ENCODE results near the gene TIGD1.
A peak's percentile ranks its signal among the peaks of the same experiment; 100 is the strongest.
"Not testable (repeated sequence)": the region's sequence is repeated elsewhere in the genome, so short reads cannot be mapped to it uniquely, and the experiment has no call there.

The TIGD1 gene

GRCh38 chr2:232550354-232551249, at the start of gene TIGD1, which contains the start of gene EIF4E2:
TSS of gene TIGD1 (minus strand) at chr2:232550557. CDS start at chr2:232549882, 675 bp downstream.
TSS of gene EIF4E2 (plus strand) at chr2:232550689. CDS start at chr2:232550725, 36 bp downstream.
- DNase-seq: peak; percentile 92

GRCh38 chr2:232598293-232598692, 47.9 kb upstream of the TIGD1 start:
- DNase-seq: no peak

GRCh38 chr2:232597362-232598079, 47.2 kb upstream of the TIGD1 start:
- DNase-seq: no peak

- no peak for DNase-seq
Measured at GRCh38 chr2:232593982-232594381, 43.6 kb upstream of the TIGD1 start.

- no peak for DNase-seq
Measured at GRCh38 chr2:232592772-232593395, 42.5 kb upstream of the TIGD1 start.

DNA sequence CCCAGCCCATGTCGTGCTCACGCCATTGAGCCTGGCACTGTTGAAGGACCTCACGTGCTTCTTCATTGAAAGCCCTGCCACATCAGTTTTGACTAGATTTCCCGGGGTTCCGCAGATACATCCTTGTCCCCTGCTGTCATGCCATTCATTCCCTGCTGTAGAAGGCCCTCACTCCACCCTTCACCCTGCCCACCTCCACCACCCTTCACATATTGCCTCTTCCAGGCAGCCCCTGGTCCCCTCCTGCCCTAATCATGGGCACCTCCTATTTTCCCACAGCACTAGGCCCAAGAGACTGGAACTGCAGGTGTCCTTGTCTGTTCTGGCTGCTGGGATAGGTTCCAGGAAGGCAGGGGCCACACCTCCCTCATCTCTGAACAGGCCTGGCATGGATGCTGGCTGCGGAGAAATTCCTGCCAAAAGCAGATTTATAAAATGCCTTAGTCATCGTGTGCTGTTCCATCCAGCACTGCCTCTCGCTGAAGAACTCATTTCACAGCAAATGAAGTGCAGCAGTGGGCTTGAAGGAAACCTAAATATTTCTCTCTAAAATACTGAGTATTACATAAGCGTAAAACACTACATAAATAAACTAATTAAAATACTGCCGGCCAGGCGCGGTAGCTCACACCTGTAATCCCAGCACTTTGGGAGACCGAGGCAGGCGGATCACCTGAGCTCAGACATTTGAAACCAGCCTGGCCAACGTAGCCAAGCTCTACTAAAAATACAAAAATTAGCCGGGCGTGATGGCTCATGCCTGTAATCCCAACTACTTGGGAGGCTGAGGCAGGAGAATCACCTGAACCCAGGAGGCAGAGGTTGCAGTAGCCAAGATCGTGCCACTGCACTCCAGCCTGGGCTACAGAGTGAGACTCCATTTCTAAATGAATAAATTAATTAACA, 38.6 kb upstream of the TIGD1 start:
- peak; percentile 19 for DNase-seq

DNA sequence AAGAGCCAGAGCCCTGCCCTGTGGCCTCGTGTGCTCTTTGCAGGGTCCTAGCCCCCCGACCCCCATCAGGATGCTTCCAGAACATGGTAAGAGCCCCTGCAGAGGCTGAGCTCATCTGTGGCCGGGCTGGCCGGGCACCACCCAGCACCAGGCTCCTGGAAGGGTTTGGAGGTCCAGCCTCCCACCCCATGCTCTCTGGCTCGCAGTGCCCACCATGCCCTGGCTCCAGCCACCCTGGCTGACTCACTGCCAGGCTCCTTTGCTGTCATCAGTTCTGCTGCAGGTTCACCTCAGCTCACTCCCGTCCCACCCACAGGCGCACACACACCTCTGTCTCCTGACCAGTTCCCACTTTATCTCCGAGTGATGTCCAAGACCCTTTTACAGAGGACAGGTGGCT, 37.7 kb upstream of the TIGD1 start:
- no peak for DNase-seq

DNA sequence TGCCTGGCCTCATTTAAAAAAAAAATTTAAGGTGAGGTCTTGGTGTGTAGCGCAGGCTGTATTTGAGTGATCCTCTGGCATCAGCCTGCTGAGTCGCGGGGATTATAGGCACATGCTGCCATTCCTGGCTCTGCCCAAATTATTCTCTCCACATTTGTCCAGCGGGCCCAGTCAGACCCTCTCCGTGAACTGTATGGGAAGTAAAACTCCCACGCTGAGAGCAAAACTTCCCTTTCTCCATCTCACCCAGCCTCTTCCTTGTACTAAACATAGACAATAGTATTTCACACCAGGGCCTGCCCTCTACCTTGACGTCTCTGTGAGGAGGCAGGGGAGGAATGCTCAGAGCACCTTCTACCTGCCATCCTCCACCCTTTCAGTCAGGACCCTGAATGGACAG, 37.2 kb upstream of the TIGD1 start:
- no peak for DNase-seq

DNA sequence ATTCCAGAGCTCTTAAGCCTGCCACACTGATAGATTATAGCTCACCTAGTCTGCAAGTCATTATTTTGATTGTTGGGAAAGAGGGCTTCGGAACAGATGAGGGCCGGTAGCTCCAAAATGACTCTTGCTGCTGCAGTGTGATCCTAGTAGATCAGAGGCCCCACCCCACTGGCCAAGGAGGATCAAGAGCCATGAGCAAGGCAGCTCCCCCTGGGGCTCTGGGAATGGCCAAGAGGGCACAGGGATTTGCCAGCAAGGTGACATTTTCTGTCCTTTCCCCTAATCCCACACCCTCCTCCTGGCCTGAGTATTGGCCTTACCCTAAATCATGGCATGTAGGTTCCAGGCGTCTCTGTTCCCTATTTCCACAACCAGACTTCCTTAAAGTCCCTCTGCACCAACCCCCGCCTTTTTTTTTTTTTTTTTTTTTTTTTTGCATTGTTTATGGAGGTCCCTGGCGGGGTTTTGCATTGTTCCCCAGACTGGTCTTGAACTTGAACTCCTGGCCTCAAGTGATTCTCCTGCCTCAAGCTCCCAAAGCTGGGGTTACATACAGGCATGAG, 36.7 kb upstream of the TIGD1 start:
- DNase-seq: no peak

DNA sequence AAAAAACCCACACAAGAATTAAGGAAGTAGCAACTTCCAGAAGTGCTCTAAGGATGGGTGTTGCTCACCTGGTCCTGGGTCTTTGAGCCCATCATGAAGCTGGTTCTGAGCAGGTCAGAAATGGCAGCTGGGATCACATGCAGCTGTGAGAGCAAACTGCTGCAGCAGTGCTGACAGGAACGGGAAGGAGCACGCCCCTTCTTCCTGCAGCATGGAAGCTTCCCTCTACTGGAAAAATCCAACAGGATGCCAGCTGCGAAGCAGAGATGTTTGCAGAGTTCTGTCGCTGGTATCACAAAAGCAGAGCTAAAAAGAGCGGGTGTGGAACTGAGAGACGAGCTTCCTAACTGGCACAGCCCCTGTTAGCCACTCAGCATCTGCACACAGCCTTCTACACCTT, 33.9 kb upstream of the TIGD1 start:
- DNase-seq: no peak

DNA sequence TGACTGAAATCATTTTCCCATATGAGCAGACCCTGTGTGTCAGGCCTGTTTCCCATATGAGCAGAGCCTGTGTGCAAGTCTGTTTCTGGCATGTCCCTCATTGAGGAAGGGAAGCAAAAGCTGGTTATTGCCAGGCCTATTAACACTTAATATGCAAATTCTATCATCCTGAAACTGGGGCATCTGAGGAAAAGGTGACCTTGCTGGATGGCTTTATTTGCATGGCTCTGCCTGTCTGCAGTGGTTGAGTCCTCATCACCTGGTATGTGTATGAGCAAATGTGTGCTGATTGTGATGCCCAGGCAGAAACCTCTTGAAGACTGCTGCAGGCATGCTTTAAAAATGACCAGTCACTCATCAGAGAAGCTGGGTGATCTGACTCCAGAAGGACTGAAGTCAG, 31.4 kb upstream of the TIGD1 start:
- DNase-seq: no peak

DNA sequence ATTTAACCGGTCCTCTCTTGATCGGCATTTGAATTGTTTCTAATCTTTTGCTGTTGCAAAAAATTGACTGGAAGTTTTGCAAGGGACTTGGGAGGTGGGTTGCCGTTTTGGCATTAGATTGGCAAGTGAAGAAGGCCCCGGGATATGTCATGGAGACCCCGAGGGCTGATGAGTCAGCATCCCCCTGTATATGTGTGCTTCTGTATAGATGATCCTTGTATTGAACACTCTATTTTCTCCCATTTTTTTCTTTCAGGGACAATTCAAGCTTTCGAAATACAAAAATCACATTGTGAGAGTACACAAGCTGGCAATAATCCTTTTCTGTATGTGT, 30.3 kb upstream of the TIGD1 start:
- no peak for DNase-seq

DNA sequence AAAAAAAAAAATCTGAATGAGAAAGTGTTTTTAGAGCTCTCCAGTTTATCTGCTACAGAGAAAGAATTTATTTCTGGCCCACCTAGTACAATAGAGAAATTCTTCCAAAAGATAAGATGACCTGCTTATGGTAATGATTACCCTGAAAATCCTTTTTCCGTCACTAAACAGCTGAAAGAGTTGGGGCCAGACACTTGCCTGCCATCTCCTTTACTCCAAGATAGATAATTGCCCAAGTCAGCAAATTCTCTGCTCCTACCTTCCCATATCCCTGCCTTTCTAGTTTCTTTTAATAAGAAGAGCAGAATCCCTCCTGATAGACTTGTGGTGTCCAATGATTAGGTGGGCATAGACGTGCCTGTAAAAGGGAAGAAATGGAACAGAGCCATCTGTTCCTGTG, 28.3 kb upstream of the TIGD1 start:
- no peak for DNase-seq

DNA sequence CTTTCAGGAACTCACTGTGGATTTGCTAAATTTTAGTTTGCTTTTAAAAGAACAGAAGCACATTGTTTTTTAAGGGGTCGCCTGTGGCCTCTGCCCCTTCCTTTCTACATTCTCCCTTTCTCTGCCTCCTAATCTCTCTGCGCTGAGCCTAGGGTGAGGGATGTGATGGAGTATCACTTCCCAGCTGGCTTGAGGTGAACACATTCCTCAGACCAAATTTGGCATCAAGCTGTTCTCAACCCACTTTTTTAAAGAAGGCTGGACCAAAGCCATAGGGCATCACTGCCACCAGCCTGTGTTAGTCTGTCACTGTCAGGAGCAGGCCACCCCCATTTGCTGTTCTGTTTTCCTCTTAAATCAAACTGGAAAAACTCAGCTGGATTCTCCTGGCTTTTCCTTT, 27.5 kb upstream of the TIGD1 start:
- DNase-seq: no peak

GRCh38 chr2:232576995-232577394, 26.6 kb upstream of the TIGD1 start:
- no peak for DNase-seq

DNA sequence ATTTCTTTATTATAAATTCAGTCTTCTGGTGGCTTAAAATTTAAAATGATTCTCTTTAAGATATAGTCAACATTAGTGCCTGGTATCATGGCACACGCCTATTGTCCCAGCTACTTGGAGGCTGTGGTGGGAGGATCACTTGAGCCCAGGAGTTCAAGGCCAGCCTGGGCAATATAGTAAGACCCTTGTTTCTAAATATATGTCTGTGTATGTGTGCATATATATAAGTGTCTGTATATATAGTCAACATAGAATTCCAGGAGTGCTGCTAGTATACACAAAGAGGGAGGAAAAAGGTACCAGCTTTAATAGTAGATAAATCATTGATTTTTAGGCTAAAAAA, 25.0 kb upstream of the TIGD1 start:
- DNase-seq: no peak

DNA sequence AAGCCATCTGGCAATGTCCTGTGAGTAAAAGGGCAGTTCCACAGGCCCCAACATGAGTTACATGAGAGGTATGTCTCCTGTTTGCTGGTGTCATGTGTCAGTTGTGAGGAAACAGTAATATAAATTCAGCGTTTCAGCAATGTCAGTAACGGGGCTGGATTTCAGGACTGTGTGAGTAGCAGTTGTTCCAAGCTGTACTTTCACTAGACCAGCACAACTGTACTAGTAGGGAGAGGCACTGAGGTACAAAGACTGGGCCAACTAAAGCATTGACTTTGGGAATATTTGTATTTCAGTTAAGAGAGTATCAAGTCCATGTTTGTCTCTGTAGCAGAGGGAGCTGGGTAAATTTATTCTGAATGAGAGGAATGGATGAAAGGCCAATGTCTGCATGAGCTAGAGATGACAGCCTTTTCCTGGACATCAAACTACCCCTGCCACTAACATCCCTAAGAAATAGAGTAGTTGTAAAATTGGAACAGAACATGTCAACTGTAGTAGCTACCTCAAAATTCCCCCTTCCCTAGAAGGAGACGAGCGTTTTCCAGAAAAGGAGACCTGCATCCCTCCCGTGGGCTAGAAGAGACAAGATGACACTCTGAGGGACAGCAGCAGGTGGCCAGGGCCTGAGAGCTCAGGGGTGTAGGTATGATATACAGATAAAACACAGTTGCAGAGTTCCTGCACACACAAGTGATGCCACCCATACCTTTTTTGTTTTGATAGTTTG, 24.5 kb upstream of the TIGD1 start:
- DNase-seq: no peak

DNA sequence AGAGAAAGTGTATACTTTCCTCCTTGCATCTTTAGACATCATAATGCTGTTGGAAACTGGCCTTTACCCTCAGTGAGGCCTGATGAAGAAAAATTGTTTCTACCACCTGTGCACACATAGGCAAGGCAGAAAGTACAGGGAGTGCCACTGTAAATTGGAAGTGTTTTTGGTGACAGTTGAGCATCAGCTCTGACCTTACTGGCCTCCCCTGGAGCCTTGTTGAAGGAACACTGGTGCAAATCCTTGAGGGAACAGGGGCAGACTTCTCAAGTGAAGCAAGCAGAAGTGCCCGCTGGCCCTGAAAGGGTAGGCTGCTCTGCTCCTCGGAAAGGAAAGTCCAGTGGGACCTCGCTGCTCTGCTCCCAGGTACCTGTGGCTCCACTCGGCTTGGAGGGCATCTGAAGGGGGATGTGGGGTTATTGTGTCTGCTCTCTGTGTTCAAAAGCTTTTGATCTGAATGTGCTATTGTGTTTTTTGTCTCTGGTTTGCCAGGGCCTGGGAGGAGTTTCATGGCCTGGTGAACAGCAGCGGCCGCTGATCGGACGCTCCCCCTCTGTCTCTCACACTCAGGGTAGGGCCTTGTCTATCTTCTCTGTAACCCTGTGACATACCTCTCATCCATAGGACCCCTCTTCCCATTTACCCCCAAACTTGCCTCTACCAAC, 23.5 kb upstream of the TIGD1 start:
- no peak for DNase-seq

GRCh38 chr2:232573042-232573441, 22.7 kb upstream of the TIGD1 start:
- DNase-seq: no peak

GRCh38 chr2:232571026-232571474, 20.7 kb upstream of the TIGD1 start:
- no peak for DNase-seq

- not testable (repeated sequence) for DNase-seq
Measured at GRCh38 chr2:232570481-232570880, 20.1 kb upstream of the TIGD1 start.

Data from hematopoietic multipotent progenitor cell treated with erythropoietin and hydrocortisone succinate and interleukin-3 and kit ligand, for 8 days (in vitro differentiated cells).